ENCODE data around the gene SMYD3. TPM values are rescaled to one million over a fixed set of nuclear protein-coding genes. Genes with fewer than 3 reads are reported as not detected.
"Not testable (repeated sequence)": the region's sequence is repeated elsewhere in the genome, so short reads cannot be mapped to it uniquely, and the experiment has no call there.

Gene SMYD3
- total and polyA plus RNA-seq, 2 donors (not counting 1 experiment from before 2014, with no cell fraction given) = 9.7 to 37.2 TPM

DNA sequence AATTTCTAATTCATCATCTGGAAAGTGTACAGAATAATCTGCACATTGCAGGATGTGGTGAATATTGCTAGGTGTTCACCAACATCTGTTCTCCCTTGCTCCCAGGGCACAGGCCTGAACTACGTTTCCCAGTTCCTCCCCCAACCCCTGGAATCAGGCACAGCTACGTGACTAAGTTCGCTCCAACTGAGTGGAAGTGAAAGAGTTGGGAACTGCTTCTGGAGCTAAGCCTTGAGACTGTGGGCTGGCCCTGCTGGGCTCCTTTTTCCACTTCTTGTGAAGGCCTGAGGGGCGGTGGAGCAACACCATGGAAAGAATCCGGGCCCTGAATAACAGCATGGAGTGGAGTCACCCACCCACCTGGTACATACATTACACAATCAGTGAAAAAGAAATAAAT is 534.6 kb downstream of the SMYD3 start:
- POLR2A ChIA-PET = no interaction called here
- no peak overlapping the region for H3K4me2 ChIP-seq (replicated peaks; ENCODE audit: low read depth, low read length, poor library complexity, severe bottlenecking)
- no peak overlapping the region for H3K9ac ChIP-seq (ENCODE audit: low read length)
- no peaks in the 10 kb centered on the region for H4K20me1 ChIP-seq (ENCODE audit: control insufficient read depth, insufficient read depth, low read length, poor library complexity, severe bottlenecking)
- no peak for DNase-seq
- CTCF ChIA-PET = no interaction called here
- WGBS (ENCODE audit: insufficient coverage) = 83% methylated on average over 2 of the region's 5 CpGs
- H3K27ac ChIP-seq (ENCODE audit: low read length in 2 of 2) = no peak overlapping the region
- ATAC-seq (ENCODE audit: low read depth) = no peak
- TF ChIP-seq CTCF (IDR thresholded peaks at IDR 0.05) (no peak), EZH2 (IDR thresholded peaks at IDR 0.05; ENCODE audit: borderline replicate concordance, insufficient read depth, low read depth, low read length, poor library complexity, severe bottlenecking) (no peak)
- no peaks in the 10 kb centered on the region for H3K27me3 Mint-ChIP-seq
- H3K79me2 ChIP-seq (ENCODE audit: control insufficient read depth, insufficient read depth, low read length) = no peaks in the 10 kb centered on the region
- H3K9me3 ChIP-seq (ENCODE audit: control extremely low read depth in 1 of 3, control insufficient read depth in 2 of 3, insufficient read depth in 1 of 3, low read length in 2 of 3) = peaks cover 0 to 1% (median 0%) of the 10 kb centered on the region in 3 donors
- H3K36me3 ChIP-seq (replicated peaks in 1 of 2; ENCODE audit: control extremely low read depth in 1 of 2, control insufficient read depth in 1 of 2, extremely low read depth in 1 of 2, insufficient read depth in 2 of 2, low read length in 1 of 2) = no peaks in the 10 kb centered on the region
- H3K4me3 ChIP-seq (ENCODE audit: control extremely low read depth in 1 of 5, extremely low read depth in 1 of 5, insufficient read depth in 1 of 5, low read depth in 2 of 5, low read length in 4 of 5) = no peak overlapping the region
- intact Hi-C loops (cut with micrococcal nuclease) = no loop called here
- H3K4me1 ChIP-seq (ENCODE audit: control insufficient read depth in 2 of 2, insufficient read depth in 2 of 2, low read length in 2 of 2) = no peaks in the 10 kb centered on the region
- no peak overlapping the region for H2AFZ ChIP-seq (ENCODE audit: insufficient read depth, low read depth, low read length, poor library complexity, severe bottlenecking)
- no peak overlapping the region for H3K27ac Mint-ChIP-seq
- no peaks in the 10 kb centered on the region for H3K27me3 ChIP-seq (replicated peaks in 1 of 4; ENCODE audit: control extremely low read depth in 1 of 4, control insufficient read depth in 3 of 4, insufficient read depth in 4 of 4, low read length in 3 of 4)
- peaks cover 3% of the 10 kb centered on the region for H3K9me3 Mint-ChIP-seq (ENCODE audit: insufficient read depth)
- no peak overlapping the region for H3K4me3 Mint-ChIP-seq
- no peaks in the 10 kb centered on the region for H3K4me1 Mint-ChIP-seq

DNA sequence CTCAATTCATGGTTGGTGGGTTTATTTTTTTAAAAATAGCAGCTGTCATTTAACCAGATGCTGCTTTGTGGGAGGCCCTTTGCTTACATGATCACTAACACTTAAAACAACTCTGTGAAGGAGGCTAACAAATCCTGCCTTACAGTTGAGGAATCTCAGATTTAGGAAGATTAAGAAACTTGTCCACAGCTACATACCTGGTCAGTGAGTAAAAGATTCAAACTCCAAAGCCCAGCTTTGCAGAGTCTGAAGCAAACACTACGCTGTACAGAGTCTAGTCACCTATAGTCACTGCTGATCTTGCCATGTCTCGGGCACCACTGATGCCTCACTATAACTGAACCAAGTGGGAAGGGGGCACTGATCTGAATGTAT is 535.4 kb downstream of the SMYD3 start:
- H3K36me3 ChIP-seq (replicated peaks in 1 of 2; ENCODE audit: control extremely low read depth in 1 of 2, control insufficient read depth in 1 of 2, extremely low read depth in 1 of 2, insufficient read depth in 2 of 2, low read length in 1 of 2) = no peaks in the 10 kb centered on the region
- intact Hi-C loops (cut with micrococcal nuclease) = no loop called here
- Mint-ChIP-seq H3K4me1 (no peaks in the 10 kb centered on the region), H3K27ac (no peak overlapping the region), H3K4me3 (no peak overlapping the region), H3K9me3 (ENCODE audit: insufficient read depth) (peaks cover 3% of the 10 kb centered on the region), H3K27me3 (no peaks in the 10 kb centered on the region)
- H4K20me1 ChIP-seq (ENCODE audit: control insufficient read depth, insufficient read depth, low read length, poor library complexity, severe bottlenecking) = no peaks in the 10 kb centered on the region
- no peaks in the 10 kb centered on the region for H3K79me2 ChIP-seq (ENCODE audit: control insufficient read depth, insufficient read depth, low read length)
- 100% methylated on average over 1 of the region's 2 CpGs for WGBS (ENCODE audit: insufficient coverage)
- ATAC-seq (ENCODE audit: low read depth) = no peak
- H3K27me3 ChIP-seq (replicated peaks in 1 of 4; ENCODE audit: control extremely low read depth in 1 of 4, control insufficient read depth in 3 of 4, insufficient read depth in 4 of 4, low read length in 3 of 4) = no peaks in the 10 kb centered on the region
- POLR2A ChIA-PET = no interaction called here
- CTCF ChIA-PET = no interaction called here
- H3K9ac ChIP-seq (ENCODE audit: low read length) = no peak overlapping the region
- no peak for DNase-seq
- peaks cover 0 to 1% (median 0%) of the 10 kb centered on the region in 3 donors for H3K9me3 ChIP-seq (ENCODE audit: control extremely low read depth in 1 of 3, control insufficient read depth in 2 of 3, insufficient read depth in 1 of 3, low read length in 2 of 3)
- H3K4me3 ChIP-seq (ENCODE audit: control extremely low read depth in 1 of 5, extremely low read depth in 1 of 5, insufficient read depth in 1 of 5, low read depth in 2 of 5, low read length in 4 of 5) = no peak overlapping the region
- TF ChIP-seq EZH2 (IDR thresholded peaks at IDR 0.05; ENCODE audit: borderline replicate concordance, insufficient read depth, low read depth, low read length, poor library complexity, severe bottlenecking) (no peak), CTCF (IDR thresholded peaks at IDR 0.05) (no peak)
- H2AFZ ChIP-seq (ENCODE audit: insufficient read depth, low read depth, low read length, poor library complexity, severe bottlenecking) = no peak overlapping the region
- H3K4me2 ChIP-seq (replicated peaks; ENCODE audit: low read depth, low read length, poor library complexity, severe bottlenecking) = no peak overlapping the region
- H3K27ac ChIP-seq (ENCODE audit: low read length in 2 of 2) = no peak overlapping the region
- no peaks in the 10 kb centered on the region for H3K4me1 ChIP-seq (ENCODE audit: control insufficient read depth in 2 of 2, insufficient read depth in 2 of 2, low read length in 2 of 2)

DNA sequence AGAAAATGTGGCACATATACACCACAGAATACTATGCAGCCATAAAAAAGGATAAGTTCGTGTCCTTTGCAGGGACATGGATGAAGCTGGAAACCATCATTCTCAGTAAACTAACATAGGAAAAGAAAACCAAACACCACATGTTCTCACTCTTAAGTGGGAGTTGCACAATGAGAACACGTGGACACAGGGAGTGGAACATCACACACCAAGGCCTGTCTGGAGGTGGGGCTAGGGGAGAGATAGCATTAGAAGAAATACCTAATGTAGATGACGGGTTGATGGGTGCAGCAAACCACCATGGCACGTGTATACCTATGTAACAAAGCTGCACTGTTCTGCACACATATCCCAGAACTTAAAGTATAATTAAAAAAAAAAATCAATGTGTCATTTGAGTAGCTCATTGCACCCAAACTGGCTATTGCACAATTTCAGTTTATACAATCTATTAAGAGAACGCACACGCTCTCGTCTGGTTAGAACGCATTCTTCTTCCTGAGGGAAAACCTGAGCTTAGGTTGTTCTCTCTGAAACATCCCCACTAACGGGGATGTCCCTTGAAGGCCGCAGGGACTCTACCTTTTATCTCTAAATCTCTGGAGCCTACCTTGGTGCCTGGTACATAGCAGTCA is 535.9 kb downstream of the SMYD3 start:
- DNase-seq; ATAC-seq (ENCODE audit: low read depth); H2AFZ ChIP-seq (ENCODE audit: insufficient read depth, low read depth, low read length, poor library complexity, severe bottlenecking); H3K79me2 ChIP-seq (ENCODE audit: control insufficient read depth, insufficient read depth, low read length); H3K9me3 ChIP-seq (ENCODE audit: control extremely low read depth in 1 of 3, control insufficient read depth in 2 of 3, insufficient read depth in 1 of 3, low read length in 2 of 3); H3K9me3 Mint-ChIP-seq (ENCODE audit: insufficient read depth); H3K4me3 Mint-ChIP-seq; H4K20me1 ChIP-seq (ENCODE audit: control insufficient read depth, insufficient read depth, low read length, poor library complexity, severe bottlenecking); H3K36me3 ChIP-seq (replicated peaks in 1 of 2; ENCODE audit: control extremely low read depth in 1 of 2, control insufficient read depth in 1 of 2, extremely low read depth in 1 of 2, insufficient read depth in 2 of 2, low read length in 1 of 2); H3K4me2 ChIP-seq (replicated peaks; ENCODE audit: low read depth, low read length, poor library complexity, severe bottlenecking); H3K9ac ChIP-seq (ENCODE audit: low read length); POLR2A ChIA-PET; H3K4me1 ChIP-seq (ENCODE audit: control insufficient read depth in 2 of 2, insufficient read depth in 2 of 2, low read length in 2 of 2); CTCF ChIA-PET; H3K27ac ChIP-seq (ENCODE audit: low read length in 2 of 2); H3K27me3 ChIP-seq (replicated peaks in 1 of 4; ENCODE audit: control extremely low read depth in 1 of 4, control insufficient read depth in 3 of 4, insufficient read depth in 4 of 4, low read length in 3 of 4); H3K27ac Mint-ChIP-seq; H3K4me1 Mint-ChIP-seq; intact Hi-C loops (cut with micrococcal nuclease); H3K4me3 ChIP-seq (ENCODE audit: control extremely low read depth in 1 of 5, extremely low read depth in 1 of 5, insufficient read depth in 1 of 5, low read depth in 2 of 5, low read length in 4 of 5); H3K27me3 Mint-ChIP-seq: not testable (repeated sequence)
- WGBS (ENCODE audit: insufficient coverage) = 100% methylated on average over 2 of the region's 10 CpGs
